D341Med (cell line): Measurements from ENCODE around the gene DHX9.

Experiments used
- DNase-seq: peaks from one replicate; pipeline ENCODE4 v3.0.0; 2012; ENCODE audit warnings: low spot score

DHX9 gene

GRCh38 chr1:182839209-182840066 lies at the start of gene DHX9:
Gene DHX9, plus strand, starts transcription at chr1:182839347. Its CDS starts 3,220 bp downstream, at chr1:182842567.
- DNase-seq = peak; percentile 100

GRCh38 chr1:182791281-182792179 lies 47.6 kb upstream of the DHX9 start:
- peak; percentile 41 for DNase-seq

DNA sequence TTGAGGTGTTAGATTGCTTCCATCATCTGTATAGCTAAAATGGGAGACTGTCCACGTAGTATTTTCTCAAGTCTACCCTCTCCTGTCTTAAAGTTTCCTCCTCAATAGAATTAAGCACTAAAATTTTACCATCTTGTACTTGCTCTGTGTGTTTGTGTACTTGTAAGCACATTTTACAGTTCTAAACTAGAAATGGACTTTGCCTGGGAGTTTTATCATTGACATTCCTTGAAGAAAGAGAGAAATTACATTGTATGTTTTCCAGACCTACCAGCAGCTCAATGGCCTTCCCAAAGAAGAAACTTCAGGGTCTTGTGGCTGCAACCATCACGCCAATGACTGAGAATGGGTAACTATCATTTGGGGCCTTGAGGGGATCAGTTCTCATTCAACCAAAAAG lies 45.1 kb upstream of the DHX9 start:
- no peak for DNase-seq

GRCh38 chr1:182794676-182795201 lies 44.4 kb upstream of the DHX9 start:
- no peak for DNase-seq

- DNase-seq = no peak
Observed at GRCh38 chr1:182795563-182796228, 43.5 kb upstream of the DHX9 start.

- DNase-seq = no peak
Observed at GRCh38 chr1:182802006-182802803, 36.9 kb upstream of the DHX9 start.

DNA sequence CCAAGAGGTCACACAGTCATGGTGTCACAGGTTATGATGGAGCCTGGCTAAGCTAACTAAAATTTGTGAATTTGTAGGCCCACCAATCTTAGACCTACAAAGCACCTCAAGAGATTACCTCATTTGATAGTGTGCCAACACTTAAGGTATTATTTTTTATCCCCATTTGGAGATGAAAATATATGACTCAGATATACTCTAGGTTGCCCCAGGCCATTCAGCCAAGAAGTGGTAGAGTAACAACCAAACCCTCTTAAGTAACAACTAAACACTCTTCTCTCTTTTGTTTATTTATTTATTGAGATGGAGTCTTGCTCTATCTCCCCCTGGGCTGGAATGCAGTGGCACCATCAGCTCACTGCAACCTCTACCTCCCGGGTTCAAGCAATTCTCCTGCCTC lies 35.3 kb upstream of the DHX9 start:
- no peak for DNase-seq

DNA sequence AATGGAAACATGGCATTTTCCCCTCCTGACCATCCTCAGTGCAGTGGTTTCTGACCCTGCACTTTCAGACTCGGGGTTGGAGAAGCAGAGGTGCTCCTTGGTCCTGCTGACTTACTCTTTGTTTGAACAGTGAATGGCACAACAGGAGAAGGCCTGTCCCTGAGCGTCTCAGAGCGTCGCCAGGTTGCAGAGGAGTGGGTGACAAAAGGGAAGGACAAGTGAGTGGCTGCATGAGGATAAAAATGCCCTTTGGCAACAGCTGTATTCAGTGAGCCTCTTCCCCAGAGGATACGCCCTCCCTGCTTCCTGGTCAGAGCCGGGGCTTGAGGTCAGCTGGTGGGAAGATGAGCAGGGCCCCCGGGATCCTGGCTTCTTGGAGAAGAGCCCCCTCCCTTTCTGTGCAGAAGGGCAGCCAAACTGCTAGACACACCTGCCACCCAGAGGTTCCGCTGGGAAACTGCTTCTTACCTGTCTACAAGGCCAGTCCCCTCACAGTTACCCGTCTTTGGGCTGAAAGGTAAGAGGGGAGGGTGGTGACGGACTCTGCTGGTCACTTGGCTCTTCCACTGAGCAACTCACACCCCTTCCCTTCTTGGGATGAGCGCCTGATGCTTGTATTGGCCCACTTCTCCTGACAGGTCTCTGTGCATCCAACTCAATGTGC lies 33.0 kb upstream of the DHX9 start:
- peak; percentile 62 for DNase-seq

- DNase-seq = no peak
Observed at GRCh38 chr1:182807907-182808306, 31.2 kb upstream of the DHX9 start.

DNA sequence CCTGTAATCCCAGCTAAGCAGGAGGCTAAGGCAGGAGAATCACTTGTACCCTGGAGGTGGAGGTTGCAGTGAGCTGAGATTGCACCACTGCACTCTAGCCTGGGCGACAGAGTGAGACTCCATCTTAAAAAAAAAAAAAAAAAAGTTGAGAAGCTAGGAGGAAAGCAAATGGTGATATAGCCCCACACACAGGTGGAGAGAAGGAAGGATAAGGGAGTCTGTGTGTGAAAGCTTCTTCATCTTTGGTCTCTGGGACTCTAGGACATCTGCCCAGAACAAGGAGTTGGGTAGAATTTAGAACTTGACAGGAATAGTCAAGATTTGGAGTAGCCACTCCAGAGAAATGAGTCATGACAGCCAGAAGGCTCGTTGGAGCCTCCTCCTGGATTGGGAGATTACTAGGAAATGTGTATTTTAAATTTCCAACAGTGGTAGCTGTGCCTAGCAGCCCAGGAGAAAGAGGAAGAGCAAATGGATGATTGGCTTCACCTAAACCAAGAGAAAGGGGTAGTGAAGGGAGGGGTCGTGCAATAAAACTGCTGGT lies 29.7 kb upstream of the DHX9 start:
- no peak for DNase-seq

GRCh38 chr1:182811975-182812722 lies 27.0 kb upstream of the DHX9 start:
- DNase-seq = no peak

- no peak for DNase-seq
Observed at GRCh38 chr1:182816863-182817262, 22.3 kb upstream of the DHX9 start.

DNA sequence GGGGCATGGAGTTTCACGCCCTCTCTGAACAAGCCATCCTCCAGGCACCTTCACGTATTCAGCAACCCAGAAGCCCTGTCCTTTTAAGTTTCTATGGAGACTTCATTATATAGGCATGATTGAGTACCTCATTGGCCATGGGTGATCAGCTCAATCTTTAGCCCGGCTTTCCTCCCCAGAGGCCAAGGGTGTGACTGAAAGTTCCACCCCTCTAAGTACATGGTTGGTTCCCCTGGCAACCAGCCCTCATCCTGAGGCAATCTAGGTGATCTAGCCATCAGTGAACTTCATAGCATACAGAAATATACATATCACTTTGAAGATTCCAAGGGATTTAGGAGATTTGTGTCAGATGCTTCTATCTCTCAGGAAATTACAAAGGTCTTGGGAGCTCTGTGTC lies 21.3 kb upstream of the DHX9 start:
- DNase-seq = no peak

DNA sequence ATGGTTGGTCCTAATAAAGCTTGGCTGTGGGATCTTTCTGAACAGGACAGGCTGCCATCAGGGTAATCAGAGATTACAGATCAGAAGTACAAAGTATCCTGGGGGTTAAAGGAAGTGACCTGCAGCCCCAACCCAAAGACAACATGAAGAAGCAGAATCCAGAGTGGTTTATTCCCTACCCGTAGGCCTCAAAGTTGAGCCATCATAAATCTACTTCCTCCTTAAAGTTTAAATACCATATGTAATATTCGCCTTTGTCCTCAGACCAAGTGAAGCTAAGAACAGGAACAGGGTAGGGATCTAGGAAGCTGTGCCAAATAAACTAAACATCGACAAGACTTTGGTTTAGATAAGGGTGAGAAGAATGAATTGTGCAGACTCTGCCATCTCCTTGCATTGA lies 15.9 kb upstream of the DHX9 start:
- DNase-seq = no peak

- no peak for DNase-seq
Observed at GRCh38 chr1:182826892-182827291, 12.3 kb upstream of the DHX9 start.

DNA sequence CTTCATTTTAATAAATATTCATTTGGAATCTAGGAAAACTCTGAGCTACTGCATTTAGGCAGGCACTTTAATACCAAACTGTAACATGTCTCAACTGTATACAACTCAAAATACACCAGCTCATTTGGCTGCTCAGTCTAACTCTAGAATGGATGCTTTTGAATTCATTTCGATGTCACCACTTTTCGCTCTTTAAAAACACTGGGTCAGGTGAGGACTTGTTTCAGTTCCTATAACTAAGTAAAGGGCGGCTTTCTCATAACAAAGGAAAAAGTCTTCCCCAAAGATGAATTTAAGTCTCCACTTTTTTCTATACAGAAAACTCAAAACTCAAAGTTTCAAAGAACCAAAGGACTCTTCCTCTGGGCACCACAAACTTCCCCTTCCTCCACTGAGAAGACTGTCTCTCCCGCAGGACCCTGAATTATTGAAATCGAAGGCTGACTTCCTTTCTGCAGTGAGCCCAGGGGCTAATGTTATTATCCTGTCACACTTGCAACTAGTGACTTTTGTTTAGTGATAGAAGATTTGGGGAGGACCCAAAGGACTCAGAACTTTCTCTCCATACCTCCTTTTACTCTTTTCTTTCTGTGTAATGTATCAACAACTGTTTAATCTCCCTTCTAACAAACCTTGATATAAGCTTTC lies 9.7 kb upstream of the DHX9 start:
- no peak for DNase-seq

DNA sequence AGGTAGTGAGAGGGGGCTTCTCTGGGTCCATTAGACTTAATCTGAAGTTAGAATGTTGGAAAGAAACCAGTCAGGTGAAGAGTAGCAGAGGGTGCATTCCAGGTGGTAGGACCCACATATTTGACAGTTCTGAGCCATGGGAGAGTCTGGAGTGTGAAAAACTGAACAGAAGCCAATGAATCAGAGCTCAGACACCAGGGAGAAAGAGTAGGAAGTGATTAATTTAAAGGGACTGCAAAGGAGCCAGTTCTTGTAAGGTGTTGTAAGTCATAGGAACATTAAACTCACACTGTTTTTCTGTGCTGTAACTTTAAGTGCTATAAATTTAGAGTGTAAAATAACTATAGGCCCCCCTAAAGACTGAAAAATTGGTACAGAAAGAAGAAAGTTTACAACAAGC lies 5.9 kb upstream of the DHX9 start:
- DNase-seq = no peak

GRCh38 chr1:182834326-182834725 lies 4.8 kb upstream of the DHX9 start:
- no peak for DNase-seq

DNA sequence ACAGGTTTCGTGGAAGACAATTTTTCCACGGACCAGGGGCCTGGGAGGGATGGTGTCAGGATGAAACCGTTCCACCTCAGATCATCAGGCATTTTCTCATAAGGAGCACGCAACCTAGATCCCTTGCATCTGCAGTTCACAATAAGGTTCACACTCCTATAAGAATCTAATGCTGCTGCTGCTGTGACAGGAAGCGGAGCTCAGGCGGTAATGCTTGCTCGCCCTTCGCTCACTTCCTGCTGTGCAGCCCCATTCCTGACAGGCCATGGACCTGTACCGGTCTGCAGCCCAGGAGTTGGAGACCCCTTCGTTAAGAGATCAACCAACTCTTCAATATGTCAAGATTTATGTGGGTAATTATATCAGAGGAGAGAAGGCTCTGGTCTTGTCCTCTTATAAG lies 3.3 kb upstream of the DHX9 start:
- DNase-seq = no peak
